ENCODE results near the gene OR2H2.

GRCh38 chr6:29537714-29538403 lies 47.1 kb upstream of the OR2H2 start:
- TF ChIP-seq, protein P1, sequence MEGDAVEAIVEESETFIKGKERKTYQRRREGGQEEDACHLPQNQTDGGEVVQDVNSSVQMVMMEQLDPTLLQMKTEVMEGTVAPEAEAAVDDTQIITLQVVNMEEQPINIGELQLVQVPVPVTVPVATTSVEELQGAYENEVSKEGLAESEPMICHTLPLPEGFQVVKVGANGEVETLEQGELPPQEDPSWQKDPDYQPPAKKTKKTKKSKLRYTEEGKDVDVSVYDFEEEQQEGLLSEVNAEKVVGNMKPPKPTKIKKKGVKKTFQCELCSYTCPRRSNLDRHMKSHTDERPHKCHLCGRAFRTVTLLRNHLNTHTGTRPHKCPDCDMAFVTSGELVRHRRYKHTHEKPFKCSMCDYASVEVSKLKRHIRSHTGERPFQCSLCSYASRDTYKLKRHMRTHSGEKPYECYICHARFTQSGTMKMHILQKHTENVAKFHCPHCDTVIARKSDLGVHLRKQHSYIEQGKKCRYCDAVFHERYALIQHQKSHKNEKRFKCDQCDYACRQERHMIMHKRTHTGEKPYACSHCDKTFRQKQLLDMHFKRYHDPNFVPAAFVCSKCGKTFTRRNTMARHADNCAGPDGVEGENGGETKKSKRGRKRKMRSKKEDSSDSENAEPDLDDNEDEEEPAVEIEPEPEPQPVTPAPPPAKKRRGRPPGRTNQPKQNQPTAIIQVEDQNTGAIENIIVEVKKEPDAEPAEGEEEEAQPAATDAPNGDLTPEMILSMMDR (IDR thresholded peaks at IDR 0.05; ENCODE audit: insufficient read depth, low read depth, low read length), result no peak
- no peak for TF ChIP-seq EZH2 (IDR thresholded peaks at IDR 0.05; ENCODE audit: insufficient read depth, low read length)
